ENCODE data around the gene IFIH1. TPM values are rescaled to one million over a fixed set of nuclear protein-coding genes. Genes with fewer than 3 reads are reported as not detected.
A peak's percentile ranks its signal among the peaks of the same experiment; 100 is the strongest.

The IFIH1 gene
- total RNA-seq, 1 donor from 2014 or later, result 2.1 TPM

GRCh38 chr2:162330881-162331280 is 12.4 kb upstream of the IFIH1 start:
- H3K4me3 ChIP-seq (ENCODE audit: low read length in 3 of 3), result no peak overlapping the region
- no peaks in the 10 kb centered on the region for H3K36me3 ChIP-seq (ENCODE audit: control insufficient read depth in 3 of 3, insufficient read depth in 3 of 3, low read length in 3 of 3)
- no peaks in the 10 kb centered on the region for H3K9me3 ChIP-seq (ENCODE audit: control insufficient read depth in 3 of 3, low read length in 3 of 3)
- H3K27ac ChIP-seq (ENCODE audit: low read depth, low read length), result no peak overlapping the region
- no peaks in the 10 kb centered on the region for H3K4me1 ChIP-seq (ENCODE audit: control insufficient read depth in 3 of 3, insufficient read depth in 3 of 3, low read length in 3 of 3)
- no peak overlapping the region for H3K9ac ChIP-seq (ENCODE audit: low read depth in 1 of 3, low read length in 3 of 3)
- no peaks in the 10 kb centered on the region for H3K27me3 ChIP-seq (ENCODE audit: control insufficient read depth in 3 of 3, insufficient read depth in 3 of 3, low read length in 3 of 3)

DNA sequence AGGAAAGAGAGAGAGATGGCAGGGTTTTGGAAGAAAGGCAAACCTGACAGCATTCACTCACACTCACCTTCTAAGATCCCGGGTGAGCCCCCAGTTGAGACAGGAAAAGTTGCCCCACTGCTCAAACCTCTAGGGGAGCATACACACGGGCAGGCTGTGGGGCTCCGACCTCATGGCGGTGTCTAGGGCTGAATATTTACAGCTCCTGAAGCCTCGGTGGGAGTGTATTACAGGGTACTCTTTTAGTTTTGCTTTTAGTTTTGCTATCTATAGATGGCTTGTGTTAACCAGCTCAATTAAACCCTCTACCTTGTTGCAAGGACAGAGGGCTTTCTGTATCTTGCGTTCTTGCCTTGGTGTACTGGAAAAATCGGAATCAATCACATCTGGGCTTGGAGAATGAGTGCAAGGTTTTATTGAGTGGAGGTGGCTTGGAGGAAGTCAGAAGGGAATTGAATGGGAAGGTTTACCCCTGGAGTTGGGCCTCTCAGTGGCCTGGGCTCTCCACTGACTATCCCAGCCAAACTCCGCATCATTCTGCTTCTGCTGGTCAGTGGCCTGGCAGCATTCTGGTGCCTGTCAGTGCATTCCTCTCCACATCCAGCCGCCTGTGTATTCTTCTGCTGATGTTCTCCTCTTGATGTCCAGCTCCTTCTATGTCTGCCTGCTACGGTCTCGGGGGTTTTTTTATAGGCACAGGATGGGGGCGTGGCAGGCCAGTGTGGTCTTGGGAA is 10.1 kb upstream of the IFIH1 start:
- no peak overlapping the region for H3K9ac ChIP-seq (ENCODE audit: low read depth in 1 of 3, low read length in 3 of 3)
- no peak overlapping the region for H3K4me3 ChIP-seq (ENCODE audit: low read length in 3 of 3)
- no peaks in the 10 kb centered on the region for H3K4me1 ChIP-seq (ENCODE audit: control insufficient read depth in 3 of 3, insufficient read depth in 3 of 3, low read length in 3 of 3)
- H3K36me3 ChIP-seq (ENCODE audit: control insufficient read depth in 3 of 3, insufficient read depth in 3 of 3, low read length in 3 of 3), result no peaks in the 10 kb centered on the region
- H3K27ac ChIP-seq (ENCODE audit: low read depth, low read length), result no peak overlapping the region
- H3K27me3 ChIP-seq (ENCODE audit: control insufficient read depth in 3 of 3, insufficient read depth in 3 of 3, low read length in 3 of 3), result no peaks in the 10 kb centered on the region
- H3K9me3 ChIP-seq (ENCODE audit: control insufficient read depth in 3 of 3, low read length in 3 of 3), result no peaks in the 10 kb centered on the region

DNA sequence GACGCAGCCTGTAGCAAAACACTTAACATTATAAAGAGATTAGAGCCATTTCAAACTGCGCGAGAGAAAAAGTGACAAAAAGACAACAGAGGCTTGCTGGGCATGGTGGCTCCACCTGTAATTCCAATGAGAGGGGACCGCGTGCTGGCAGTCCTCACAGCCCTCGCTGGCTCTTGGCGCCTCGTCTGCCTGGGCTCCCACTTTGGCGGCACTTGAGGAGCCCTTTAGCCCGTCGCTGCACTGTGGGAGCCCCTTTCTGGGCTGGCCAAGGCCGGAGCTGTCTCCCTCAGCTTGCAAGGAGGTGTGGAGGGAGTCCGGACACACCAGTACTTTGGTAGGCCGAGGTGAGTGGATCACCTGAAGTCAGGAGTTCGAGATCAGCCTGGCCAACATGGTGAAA is 9.3 kb upstream of the IFIH1 start:
- H3K27ac ChIP-seq (ENCODE audit: low read depth, low read length), result no peak overlapping the region
- H3K4me1 ChIP-seq (ENCODE audit: control insufficient read depth in 3 of 3, insufficient read depth in 3 of 3, low read length in 3 of 3), result no peaks in the 10 kb centered on the region
- no peaks in the 10 kb centered on the region for H3K36me3 ChIP-seq (ENCODE audit: control insufficient read depth in 3 of 3, insufficient read depth in 3 of 3, low read length in 3 of 3)
- H3K27me3 ChIP-seq (ENCODE audit: control insufficient read depth in 3 of 3, insufficient read depth in 3 of 3, low read length in 3 of 3), result no peaks in the 10 kb centered on the region
- H3K9me3 ChIP-seq (ENCODE audit: control insufficient read depth in 3 of 3, low read length in 3 of 3), result no peaks in the 10 kb centered on the region
- H3K9ac ChIP-seq (ENCODE audit: low read depth in 1 of 3, low read length in 3 of 3), result no peak overlapping the region
- no peak overlapping the region for H3K4me3 ChIP-seq (ENCODE audit: low read length in 3 of 3)

DNA sequence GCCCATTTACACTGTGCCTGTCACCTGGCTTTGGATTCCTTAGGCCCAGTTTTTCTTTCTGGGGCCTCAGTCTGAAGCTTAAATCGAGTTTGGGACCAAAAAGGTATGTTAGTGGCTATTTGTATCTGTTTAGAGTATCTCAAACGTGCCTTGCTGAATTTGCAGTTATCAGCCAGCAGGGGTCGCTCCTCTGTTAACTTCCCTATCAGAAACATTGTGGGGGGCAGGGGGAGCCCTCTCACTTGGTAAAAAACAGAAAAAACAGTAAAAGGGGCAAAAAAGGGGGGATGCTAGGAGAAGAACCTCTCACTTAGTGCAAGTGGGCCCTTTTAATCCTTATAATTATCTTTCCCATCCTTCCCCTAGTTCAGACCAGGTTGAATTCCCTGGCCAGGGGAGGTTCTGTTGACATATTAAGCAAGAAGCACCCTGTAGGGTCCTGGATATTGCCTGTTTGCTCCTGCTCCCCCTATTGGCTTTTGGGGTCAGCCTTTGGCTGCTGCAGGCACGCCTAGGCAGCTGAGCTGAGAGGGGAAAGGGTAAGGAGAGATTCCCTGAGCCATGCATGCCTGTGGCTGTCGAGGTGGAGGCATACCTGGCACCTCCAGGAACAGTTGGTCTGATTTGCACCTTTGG is 8.8 kb upstream of the IFIH1 start:
- H3K4me1 ChIP-seq (ENCODE audit: control insufficient read depth in 3 of 3, insufficient read depth in 3 of 3, low read length in 3 of 3), result no peaks in the 10 kb centered on the region
- H3K4me3 ChIP-seq (ENCODE audit: low read length in 3 of 3), result no peak overlapping the region
- H3K9ac ChIP-seq (ENCODE audit: low read depth in 1 of 3, low read length in 3 of 3), result no peak overlapping the region
- H3K9me3 ChIP-seq (ENCODE audit: control insufficient read depth in 3 of 3, low read length in 3 of 3), result no peaks in the 10 kb centered on the region
- no peak overlapping the region for H3K27ac ChIP-seq (ENCODE audit: low read depth, low read length)
- H3K27me3 ChIP-seq (ENCODE audit: control insufficient read depth in 3 of 3, insufficient read depth in 3 of 3, low read length in 3 of 3), result no peaks in the 10 kb centered on the region
- H3K36me3 ChIP-seq (ENCODE audit: control insufficient read depth in 3 of 3, insufficient read depth in 3 of 3, low read length in 3 of 3), result no peaks in the 10 kb centered on the region

- Histone ChIP-seq H3K36me3 (ENCODE audit: control insufficient read depth in 3 of 3, insufficient read depth in 3 of 3, low read length in 3 of 3) (no peaks in the 10 kb centered on the region), H3K4me1 (ENCODE audit: control insufficient read depth in 3 of 3, insufficient read depth in 3 of 3, low read length in 3 of 3) (no peaks in the 10 kb centered on the region), H3K4me3 (ENCODE audit: low read length in 3 of 3) (no peak overlapping the region), H3K9ac (ENCODE audit: low read depth in 1 of 3, low read length in 3 of 3) (no peak overlapping the region), H3K27me3 (ENCODE audit: control insufficient read depth in 3 of 3, insufficient read depth in 3 of 3, low read length in 3 of 3) (no peaks in the 10 kb centered on the region), H3K9me3 (ENCODE audit: control insufficient read depth in 3 of 3, low read length in 3 of 3) (no peaks in the 10 kb centered on the region), H3K27ac (ENCODE audit: low read depth, low read length) (no peak overlapping the region)
Observed at GRCh38 chr2:162324953-162325352, 6.5 kb upstream of the IFIH1 start.

- H3K4me3 ChIP-seq (ENCODE audit: low read length in 3 of 3), result no peak overlapping the region
- no peak overlapping the region for H3K9ac ChIP-seq (ENCODE audit: low read depth in 1 of 3, low read length in 3 of 3)
- H3K4me1 ChIP-seq (ENCODE audit: control insufficient read depth in 3 of 3, insufficient read depth in 3 of 3, low read length in 3 of 3), result peaks cover 0 to 12% (median 5%) of the 10 kb centered on the region in 3 donors
- no peaks in the 10 kb centered on the region for H3K27me3 ChIP-seq (ENCODE audit: control insufficient read depth in 3 of 3, insufficient read depth in 3 of 3, low read length in 3 of 3)
- H3K36me3 ChIP-seq (ENCODE audit: control insufficient read depth in 3 of 3, insufficient read depth in 3 of 3, low read length in 3 of 3), result no peaks in the 10 kb centered on the region
- no peaks in the 10 kb centered on the region for H3K9me3 ChIP-seq (ENCODE audit: control insufficient read depth in 3 of 3, low read length in 3 of 3)
- H3K27ac ChIP-seq (ENCODE audit: low read depth, low read length), result no peak overlapping the region
Observed at GRCh38 chr2:162320864-162321517, 2.5 kb upstream of the IFIH1 start.

DNA sequence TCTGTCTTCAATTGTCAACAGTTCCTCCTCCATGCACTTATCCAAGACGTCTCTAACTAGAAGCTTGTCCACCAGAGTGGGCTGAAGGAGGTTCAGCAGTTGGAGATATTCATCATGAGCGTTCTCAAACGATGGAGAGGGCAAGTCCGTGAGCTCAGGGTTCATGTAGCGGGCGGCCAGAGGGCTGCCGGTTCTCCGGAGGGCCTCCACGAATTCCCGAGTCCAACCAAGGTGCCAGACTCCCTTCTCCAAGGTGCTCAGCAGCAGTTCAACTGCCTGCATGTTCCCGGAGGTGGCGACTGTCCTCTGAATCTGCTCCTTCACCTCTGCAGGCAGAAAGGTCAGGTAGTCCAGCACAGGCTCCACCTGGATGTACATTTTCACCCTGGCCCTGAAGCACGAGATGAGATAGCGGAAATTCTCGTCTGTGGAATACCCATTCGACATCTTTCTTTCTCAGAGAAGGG is 590 bp downstream of the IFIH1 start:
- H3K36me3 ChIP-seq (ENCODE audit: control insufficient read depth in 3 of 3, insufficient read depth in 3 of 3, low read length in 3 of 3), result no peaks in the 10 kb centered on the region
- peak overlapping the region; percentile 80 for H3K27ac ChIP-seq (ENCODE audit: low read depth, low read length)
- peaks cover 0 to 12% (median 5%) of the 10 kb centered on the region in 3 donors for H3K4me1 ChIP-seq (ENCODE audit: control insufficient read depth in 3 of 3, insufficient read depth in 3 of 3, low read length in 3 of 3)
- peak overlapping the region; percentile 85 to 88 (median 86) for H3K9ac ChIP-seq (ENCODE audit: low read depth in 1 of 3, low read length in 3 of 3)
- peak overlapping the region; percentile 89 to 97 (median 92) for H3K4me3 ChIP-seq (ENCODE audit: low read length in 3 of 3)
- H3K9me3 ChIP-seq (ENCODE audit: control insufficient read depth in 3 of 3, low read length in 3 of 3), result no peaks in the 10 kb centered on the region
- no peaks in the 10 kb centered on the region for H3K27me3 ChIP-seq (ENCODE audit: control insufficient read depth in 3 of 3, insufficient read depth in 3 of 3, low read length in 3 of 3)

DNA sequence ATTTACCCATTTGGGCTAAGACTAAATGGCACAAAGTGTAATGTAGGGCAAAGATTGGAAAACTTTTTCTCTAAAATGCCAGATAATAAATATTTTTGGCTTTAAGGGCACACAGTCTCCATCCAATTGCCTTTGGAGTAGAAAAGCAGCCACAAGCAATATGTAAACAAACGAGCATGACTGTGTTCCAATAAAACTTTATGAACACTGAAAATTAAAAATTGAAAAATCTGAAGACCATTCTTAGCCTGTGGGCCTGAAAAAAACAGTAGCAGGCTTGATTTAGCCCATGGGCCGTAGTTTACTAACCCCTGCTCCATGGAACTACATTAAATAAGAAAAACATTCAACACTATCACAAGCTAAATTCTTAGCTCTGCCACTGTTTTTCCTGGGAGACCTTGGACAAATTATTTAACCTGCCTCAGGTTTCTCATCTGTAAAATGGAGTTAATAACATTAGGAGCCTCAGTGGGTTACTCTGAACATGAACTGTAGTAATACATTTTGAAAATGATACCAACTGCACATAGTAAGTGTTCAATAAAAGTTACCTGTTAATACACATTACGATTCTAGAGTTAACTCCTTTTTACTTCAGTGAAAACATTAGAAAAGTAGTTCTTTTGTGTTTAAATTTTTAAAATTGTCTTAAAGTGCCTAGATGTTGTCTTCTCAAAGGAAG is 1.3 kb downstream of the IFIH1 start:
- H3K4me3 ChIP-seq (ENCODE audit: low read length in 3 of 3), result peak overlapping the region; percentile 89 to 97 (median 92)
- peak overlapping the region in 1 of 3 donors; percentile 11 for H3K9ac ChIP-seq (ENCODE audit: low read depth in 1 of 3, low read length in 3 of 3)
- no peak overlapping the region for H3K27ac ChIP-seq (ENCODE audit: low read depth, low read length)
- H3K36me3 ChIP-seq (ENCODE audit: control insufficient read depth in 3 of 3, insufficient read depth in 3 of 3, low read length in 3 of 3), result no peaks in the 10 kb centered on the region
- H3K9me3 ChIP-seq (ENCODE audit: control insufficient read depth in 3 of 3, low read length in 3 of 3), result no peaks in the 10 kb centered on the region
- H3K4me1 ChIP-seq (ENCODE audit: control insufficient read depth in 3 of 3, insufficient read depth in 3 of 3, low read length in 3 of 3), result peaks cover 0 to 12% (median 5%) of the 10 kb centered on the region in 3 donors
- H3K27me3 ChIP-seq (ENCODE audit: control insufficient read depth in 3 of 3, insufficient read depth in 3 of 3, low read length in 3 of 3), result no peaks in the 10 kb centered on the region

- Histone ChIP-seq H3K27me3 (ENCODE audit: control insufficient read depth in 3 of 3, insufficient read depth in 3 of 3, low read length in 3 of 3) (no peaks in the 10 kb centered on the region), H3K9ac (ENCODE audit: low read depth in 1 of 3, low read length in 3 of 3) (no peak overlapping the region), H3K4me3 (ENCODE audit: low read length in 3 of 3) (peak overlapping the region in 1 of 3 donors; percentile 89), H3K4me1 (ENCODE audit: control insufficient read depth in 3 of 3, insufficient read depth in 3 of 3, low read length in 3 of 3) (peaks cover 0 to 12% (median 5%) of the 10 kb centered on the region in 3 donors), H3K36me3 (ENCODE audit: control insufficient read depth in 3 of 3, insufficient read depth in 3 of 3, low read length in 3 of 3) (no peaks in the 10 kb centered on the region), H3K27ac (ENCODE audit: low read depth, low read length) (no peak overlapping the region), H3K9me3 (ENCODE audit: control insufficient read depth in 3 of 3, low read length in 3 of 3) (no peaks in the 10 kb centered on the region)
Observed at GRCh38 chr2:162316590-162316989, 1.9 kb downstream of the IFIH1 start.

Measured in skeletal muscle tissue (tissue), 4 donors.